Endothelial cell of umbilical vein (primary cell): ENCODE results near the gene FAM3C. TPM values are rescaled to one million over a fixed set of nuclear protein-coding genes. Genes with fewer than 3 reads are reported as not detected.

Source experiments
- BruUV-seq: library from RNA; stranded (reverse); fragments of 400-500 nt; replicated peaks from 2 replicates; lab custom pipeline; 2021; lab: Mats Ljungman, UMichigan
- CTCF ChIA-PET: fragments of 300-600, 350-600 bp; sonication (Branson Sonifier 250); formaldehyde crosslinking; loops from one replicate; lab custom pipeline; 2021; ENCODE audit warnings: antibody characterized with exemption, inconsistent platforms; lab: Charles Lee
- POLR2A ChIA-PET: fragments of 300-600, 350-600 bp; sonication (Branson Sonifier 250); formaldehyde crosslinking; loops from one replicate; lab custom pipeline; 2021; ENCODE audit warnings: antibody characterized with exemption, inconsistent platforms; lab: Charles Lee
- DNase-seq: peaks from one replicate; pipeline ENCODE4 v3.0.0-alpha.2; 2011; ENCODE audit warnings: low read depth, low spot score
- FAIRE-seq: peaks from 2 replicates; lab custom pipeline; 2011; peaks lifted over from hg19 to GRCh38; lab: Jason Lieb, UNC
- H2AFZ ChIP-seq: 2 replicates; pipeline ENCODE4 v1.6.0; 2012; ENCODE audit warnings: low read depth, low read length, control low read depth, inconsistent platforms
- H3K27ac ChIP-seq: 2 replicates; pipeline ENCODE4 v1.5.1; 2011; ENCODE audit warnings: low read depth, mild to moderate bottlenecking, control low read depth, low read length, moderate library complexity; ENCODE audit not compliant: insufficient read depth
- H3K27me3 ChIP-seq, 2 experiments: 2 replicates each; pipeline versions ENCODE4 v1.6.0 to v1.6.1; 2011; ENCODE audit warnings: low read length in 2 of 2, mixed read lengths in 1 of 2; ENCODE audit not compliant: control insufficient read depth in 2 of 2, insufficient read depth in 2 of 2
- H3K36me3 ChIP-seq, 2 experiments: 2 replicates in 1 of 2; 3 replicates in 1 of 2; pipeline ENCODE4 v1.5.1; 2011; ENCODE audit warnings: low read length in 2 of 2, mild to moderate bottlenecking in 1 of 2, moderate library complexity in 1 of 2; ENCODE audit not compliant: control insufficient read depth in 2 of 2, insufficient read depth in 2 of 2; ENCODE audit errors: extremely low read depth in 1 of 2
- H3K4me1 ChIP-seq: 3 replicates; pipeline ENCODE4 v1.5.1; 2011; ENCODE audit warnings: mild to moderate bottlenecking, low read length; ENCODE audit not compliant: control insufficient read depth, insufficient read depth; ENCODE audit errors: extremely low read depth
- H3K4me2 ChIP-seq: 2 replicates; pipeline ENCODE4 v1.6.1; 2011; ENCODE audit warnings: low read length, control low read depth, mixed read lengths; ENCODE audit not compliant: insufficient read depth
- H3K4me3 ChIP-seq, 3 experiments: fragments of 200-600 bp in 1 of 3; sonication (generic), shearing (Covaris generic) in 1 of 3; replicated peaks in 1 of 3; 2 replicates each; pipeline ENCODE4 v1.5.1; 2011 to 2016; ENCODE audit warnings: control low read depth in 3 of 3, low read length in 3 of 3, mild to moderate bottlenecking in 2 of 3, inconsistent platforms in 1 of 3, low read depth in 1 of 3, moderate library complexity in 1 of 3; ENCODE audit not compliant: insufficient read depth in 1 of 3
- H3K79me2 ChIP-seq: 2 replicates; pipeline ENCODE4 v1.6.0; 2012; ENCODE audit warnings: low read length, inconsistent platforms; ENCODE audit not compliant: control insufficient read depth, insufficient read depth
- H3K9ac ChIP-seq: replicated peaks from 2 replicates; pipeline ENCODE3; 2011; ENCODE audit warnings: low read length, control low read depth; ENCODE audit not compliant: insufficient read depth; ENCODE audit errors: extremely low read depth
- H3K9me1 ChIP-seq: replicated peaks from 3 replicates; pipeline ENCODE4 v1.6.0; 2011; ENCODE audit warnings: mild to moderate bottlenecking, low read length; ENCODE audit not compliant: control insufficient read depth, insufficient read depth; ENCODE audit errors: extremely low read depth
- H3K9me3 ChIP-seq: replicated peaks from 2 replicates; pipeline ENCODE4 v1.5.1; 2012; ENCODE audit warnings: low read length, inconsistent platforms; ENCODE audit not compliant: control insufficient read depth, insufficient read depth
- H4K20me1 ChIP-seq: replicated peaks from 2 replicates; pipeline ENCODE3; 2011; ENCODE audit warnings: mild to moderate bottlenecking, low read length; ENCODE audit not compliant: control insufficient read depth, insufficient read depth; ENCODE audit errors: extremely low read depth
- EZH2 ChIP-seq: IDR thresholded peaks from 2 replicates; pipeline ENCODE4 v1.6.1; 2012; ENCODE audit warnings: borderline replicate concordance, low read depth, mild to moderate bottlenecking, moderate library complexity, low read length, inconsistent platforms; ENCODE audit not compliant: severe bottlenecking
- FOS ChIP-seq: IDR thresholded peaks from 2 replicates; pipeline ENCODE4 v1.6.1; 2011; ENCODE audit warnings: mild to moderate bottlenecking, low read length, moderate library complexity, borderline replicate concordance; ENCODE audit not compliant: insufficient read depth
- GATA2 ChIP-seq: IDR thresholded peaks from 2 replicates; pipeline ENCODE4 v1.7.0; 2011; ENCODE audit warnings: low read depth, mild to moderate bottlenecking, moderate library complexity, mixed read lengths, low read length; ENCODE audit not compliant: insufficient read length, insufficient read depth
- JUN ChIP-seq: IDR thresholded peaks from 2 replicates; pipeline ENCODE4 v1.6.1; 2011; ENCODE audit warnings: borderline replicate concordance, low read depth; ENCODE audit not compliant: insufficient read length, insufficient read depth
- POLR2A ChIP-seq: IDR thresholded peaks from 2 replicates; pipeline ENCODE4 v1.6.1; 2012; ENCODE audit warnings: low read depth, mild to moderate bottlenecking, control low read depth, low read length
- POLR2AphosphoS5 ChIP-seq: IDR thresholded peaks from 2 replicates; pipeline ENCODE4 v1.6.1; 2012; ENCODE audit warnings: low read depth, mild to moderate bottlenecking, control low read depth, low read length, moderate library complexity; ENCODE audit not compliant: insufficient read depth
- dilution Hi-C: fragments of 300-500 bp; cut with MboI; formaldehyde crosslinking; loops from one replicate; pipeline ENCODE4 v1.15.0; 2019; ENCODE audit warnings: low sequenced_read_pairs; ENCODE audit not compliant: extremely low pct_ligation_motif_present
- intact Hi-C: fragments of 100-400 bp; cut with micrococcal nuclease; formaldehyde crosslinking; loops from one replicate; pipeline ENCODE4 v1.10.0; 2022
- polyA plus RNA-seq, 4 experiments: library from polyadenylated mRNA; depleted of rRNA in 3 of 4; stranded (reverse) in 3 of 4; unstranded in 1 of 4; fragments of >200 nt; gene quantifications; 2 replicates each; pipeline versions ENCODE4 v1.2.1 to v1.2.3, GENCODE V29; 2011 to 2012; ENCODE audit warnings: missing spikeins in 1 of 4
- total RNA-seq: library from RNA; stranded (reverse); gene quantifications from 2 replicates; pipeline ENCODE4 v1.2.3, GENCODE V29; 2021
- TF ChIP-seq, protein P1 (sequence below): IDR thresholded peaks from 2 replicates; pipeline ENCODE4 v1.6.1; 2011; ENCODE audit not compliant: insufficient read depth, insufficient read length
- TF ChIP-seq, protein P2 (sequence below), 2 donors: IDR thresholded peaks; 1 replicate in 1 of 2; 2 replicates in 1 of 2; pipeline ENCODE4 v1.5.1; 2011; ENCODE audit warnings: low read length in 2 of 2, mild to moderate bottlenecking in 2 of 2, moderate library complexity in 2 of 2, control low read depth in 1 of 2, inconsistent platforms in 1 of 2, low read depth in 1 of 2; ENCODE audit not compliant: insufficient read depth in 1 of 2; ENCODE audit errors: extremely low read depth in 1 of 2

FAM3C gene
- total and polyA plus RNA-seq, 2 donors (not counting 3 experiments of a cell fraction or from before 2014, with no cell fraction given): 20.2 to 50.0 TPM

DNA sequence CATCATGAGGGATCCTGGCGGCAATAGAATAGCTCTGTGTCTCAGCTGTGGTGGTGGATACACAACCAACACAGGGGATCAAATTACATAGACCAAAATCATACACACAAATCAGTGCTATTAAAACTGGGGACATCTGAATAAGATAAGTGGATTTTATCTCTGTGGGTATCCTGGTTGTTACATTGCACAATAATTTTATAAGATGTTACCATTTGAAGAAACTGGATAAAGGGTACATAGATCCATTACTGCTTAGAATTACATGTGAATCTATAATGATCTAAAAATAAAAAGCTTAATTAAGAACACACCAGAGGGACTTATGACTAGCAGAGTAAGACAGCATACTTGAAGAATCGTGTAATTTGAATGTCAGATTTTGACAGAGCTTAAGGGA is 8.2 kb upstream of the FAM3C start:
- Histone ChIP-seq H3K4me3 (no peak overlapping the region), H3K79me2 (no peaks in the 10 kb centered on the region), H3K9me1 (no peaks in the 10 kb centered on the region), H4K20me1 (no peaks in the 10 kb centered on the region), H3K27me3 (peaks cover 0 to 2% of the 10 kb centered on the region in 2 experiments), H3K4me2 (no peak overlapping the region), H3K4me1 (no peaks in the 10 kb centered on the region), H3K9me3 (no peaks in the 10 kb centered on the region), H2AFZ (no peak overlapping the region), H3K27ac (no peak overlapping the region), H3K9ac (no peak overlapping the region), H3K36me3 (no peaks in the 10 kb centered on the region)
- BruUV-seq: no TSS peak
- ChIA-PET POLR2A (no interaction called here), CTCF (interaction anchor here (3.5 kb wide), 1 partner anchor 8 kb away, joined by 18 read pairs; the partner anchor contains the start of gene FAM3C)
- TF ChIP-seq EZH2 (no peak), POLR2AphosphoS5 (no peak), FOS (no peak), GATA2 (no peak), JUN (no peak), POLR2A (no peak)
- TF ChIP-seq, protein P1, sequence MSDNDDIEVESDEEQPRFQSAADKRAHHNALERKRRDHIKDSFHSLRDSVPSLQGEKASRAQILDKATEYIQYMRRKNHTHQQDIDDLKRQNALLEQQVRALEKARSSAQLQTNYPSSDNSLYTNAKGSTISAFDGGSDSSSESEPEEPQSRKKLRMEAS: no peak
- TF ChIP-seq, protein P2, sequence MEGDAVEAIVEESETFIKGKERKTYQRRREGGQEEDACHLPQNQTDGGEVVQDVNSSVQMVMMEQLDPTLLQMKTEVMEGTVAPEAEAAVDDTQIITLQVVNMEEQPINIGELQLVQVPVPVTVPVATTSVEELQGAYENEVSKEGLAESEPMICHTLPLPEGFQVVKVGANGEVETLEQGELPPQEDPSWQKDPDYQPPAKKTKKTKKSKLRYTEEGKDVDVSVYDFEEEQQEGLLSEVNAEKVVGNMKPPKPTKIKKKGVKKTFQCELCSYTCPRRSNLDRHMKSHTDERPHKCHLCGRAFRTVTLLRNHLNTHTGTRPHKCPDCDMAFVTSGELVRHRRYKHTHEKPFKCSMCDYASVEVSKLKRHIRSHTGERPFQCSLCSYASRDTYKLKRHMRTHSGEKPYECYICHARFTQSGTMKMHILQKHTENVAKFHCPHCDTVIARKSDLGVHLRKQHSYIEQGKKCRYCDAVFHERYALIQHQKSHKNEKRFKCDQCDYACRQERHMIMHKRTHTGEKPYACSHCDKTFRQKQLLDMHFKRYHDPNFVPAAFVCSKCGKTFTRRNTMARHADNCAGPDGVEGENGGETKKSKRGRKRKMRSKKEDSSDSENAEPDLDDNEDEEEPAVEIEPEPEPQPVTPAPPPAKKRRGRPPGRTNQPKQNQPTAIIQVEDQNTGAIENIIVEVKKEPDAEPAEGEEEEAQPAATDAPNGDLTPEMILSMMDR (IDR thresholded peaks at IDR 0.05; ENCODE audit: extremely low read depth in 1 of 2, insufficient read depth in 1 of 2, low read depth in 1 of 2, low read length in 2 of 2): no peak
- intact Hi-C loops: no loop called here
- no peak for DNase-seq
- dilution Hi-C loops: no loop called here
- no peak for FAIRE-seq
